Measurements from ENCODE around the gene LTK. TPM values are rescaled to one million over a fixed set of nuclear protein-coding genes. Genes with fewer than 3 reads are reported as not detected.

The LTK gene
- total RNA-seq, 1 experiment from 2014 or later, result 5.4 TPM

GRCh38 chr15:41554915-41555314 lies 41.3 kb upstream of the LTK start:
- Histone ChIP-seq H3K36me3 (ENCODE audit: insufficient read depth, low read length, poor library complexity, severe bottlenecking) (no peaks in the 10 kb centered on the region), H3K4me3 (ENCODE audit: low read depth, low read length, poor library complexity, severe bottlenecking) (no peak overlapping the region), H3K27me3 (replicated peaks; ENCODE audit: insufficient read depth, low read depth, low read length, poor library complexity) (no peaks in the 10 kb centered on the region), H3K4me1 (ENCODE audit: insufficient read depth, low read length, poor library complexity, severe bottlenecking) (peaks cover 12% of the 10 kb centered on the region), H3K9me3 (ENCODE audit: low read depth, low read length, poor library complexity, severe bottlenecking) (no peaks in the 10 kb centered on the region), H3K27ac (ENCODE audit: low read depth, low read length, poor library complexity, severe bottlenecking) (no peak overlapping the region)
- DNase-seq (ENCODE audit: low spot score), result no peak
- intact Hi-C loops (cut with micrococcal nuclease; ENCODE audit: unreplicated experiment), result loop anchor here (10.0 kb wide), 1 partner anchor 350 kb away; no protein-coding TSS in a partner anchor
- no TSS peak for BruUV-seq (replicated peaks)
- TF ChIP-seq EZH2 (IDR thresholded peaks at IDR 0.05; ENCODE audit: borderline replicate concordance, low read depth, low read length, poor library complexity, severe bottlenecking) (no peak), CTCF (conservative IDR thresholded peaks at IDR 0.05; ENCODE audit: low read depth, low read length) (no peak)
- CTCF ChIA-PET, result no interaction called here
- POLR2A ChIA-PET (ENCODE audit: low non-redundant PET), result interaction anchor here (0.6 kb wide), 1 partner anchor 26 kb away, joined by 3 read pairs; no protein-coding TSS in a partner anchor

- Histone ChIP-seq H3K27ac (ENCODE audit: low read depth, low read length, poor library complexity, severe bottlenecking) (no peak overlapping the region), H3K27me3 (replicated peaks; ENCODE audit: insufficient read depth, low read depth, low read length, poor library complexity) (no peaks in the 10 kb centered on the region), H3K4me1 (ENCODE audit: insufficient read depth, low read length, poor library complexity, severe bottlenecking) (peaks cover 10% of the 10 kb centered on the region), H3K4me3 (ENCODE audit: low read depth, low read length, poor library complexity, severe bottlenecking) (no peak overlapping the region), H3K9me3 (ENCODE audit: low read depth, low read length, poor library complexity, severe bottlenecking) (no peaks in the 10 kb centered on the region), H3K36me3 (ENCODE audit: insufficient read depth, low read length, poor library complexity, severe bottlenecking) (no peaks in the 10 kb centered on the region)
- no TSS peak for BruUV-seq (replicated peaks)
- no peak for TF ChIP-seq CTCF (conservative IDR thresholded peaks at IDR 0.05; ENCODE audit: low read depth, low read length)
- TF ChIP-seq EZH2 (IDR thresholded peaks at IDR 0.05; ENCODE audit: borderline replicate concordance, low read depth, low read length, poor library complexity, severe bottlenecking), result no peak
- ChIA-PET POLR2A (ENCODE audit: low non-redundant PET) (no interaction called here), CTCF (no interaction called here)
- DNase-seq (ENCODE audit: low spot score), result no peak
- intact Hi-C loops (cut with micrococcal nuclease; ENCODE audit: unreplicated experiment), result loop anchor here (10.0 kb wide), 1 partner anchor 350 kb away; no protein-coding TSS in a partner anchor
These were observed 40.7 kb upstream of the LTK start for GRCh38 chr15:41554343-41554742.

GRCh38 chr15:41553731-41554130 lies 40.1 kb upstream of the LTK start:
- CTCF ChIA-PET, result no interaction called here
- POLR2A ChIA-PET (ENCODE audit: low non-redundant PET), result no interaction called here
- Histone ChIP-seq H3K4me3 (ENCODE audit: low read depth, low read length, poor library complexity, severe bottlenecking) (no peak overlapping the region), H3K36me3 (ENCODE audit: insufficient read depth, low read length, poor library complexity, severe bottlenecking) (no peaks in the 10 kb centered on the region), H3K4me1 (ENCODE audit: insufficient read depth, low read length, poor library complexity, severe bottlenecking) (peaks cover 10% of the 10 kb centered on the region), H3K9me3 (ENCODE audit: low read depth, low read length, poor library complexity, severe bottlenecking) (no peaks in the 10 kb centered on the region), H3K27me3 (replicated peaks; ENCODE audit: insufficient read depth, low read depth, low read length, poor library complexity) (no peaks in the 10 kb centered on the region), H3K27ac (ENCODE audit: low read depth, low read length, poor library complexity, severe bottlenecking) (no peak overlapping the region)
- intact Hi-C loops (cut with micrococcal nuclease; ENCODE audit: unreplicated experiment), result loop anchor here (10.0 kb wide), 1 partner anchor 351 kb away; no protein-coding TSS in a partner anchor
- DNase-seq (ENCODE audit: low spot score), result no peak
- no peak for TF ChIP-seq EZH2 (IDR thresholded peaks at IDR 0.05; ENCODE audit: borderline replicate concordance, low read depth, low read length, poor library complexity, severe bottlenecking)
- no peak for TF ChIP-seq CTCF (conservative IDR thresholded peaks at IDR 0.05; ENCODE audit: low read depth, low read length)
- BruUV-seq (replicated peaks), result no TSS peak
